ENCODE measurements around the gene CYP19A1.

Gene CYP19A1

DNA sequence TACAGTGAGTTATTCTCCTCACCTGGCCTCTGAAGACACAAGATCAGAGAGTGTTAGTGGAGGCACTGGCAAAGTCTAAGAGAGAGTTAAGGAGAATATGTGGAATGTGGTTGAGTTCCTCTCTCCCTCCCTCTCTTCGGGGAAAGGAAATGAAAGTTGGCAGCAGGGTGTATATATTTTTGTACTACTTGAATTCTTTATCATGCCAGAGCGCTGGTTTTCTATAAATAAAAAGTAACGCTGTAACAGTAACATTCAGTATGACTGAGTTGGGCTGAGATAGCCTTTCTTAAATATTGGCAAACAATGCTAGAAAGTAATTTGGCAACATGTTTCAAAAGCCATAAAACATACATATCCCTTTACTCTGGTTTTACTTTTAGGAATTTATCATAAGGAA, 166.2 kb downstream of the CYP19A1 start:
- DNase-seq = peak; percentile 43

DNA sequence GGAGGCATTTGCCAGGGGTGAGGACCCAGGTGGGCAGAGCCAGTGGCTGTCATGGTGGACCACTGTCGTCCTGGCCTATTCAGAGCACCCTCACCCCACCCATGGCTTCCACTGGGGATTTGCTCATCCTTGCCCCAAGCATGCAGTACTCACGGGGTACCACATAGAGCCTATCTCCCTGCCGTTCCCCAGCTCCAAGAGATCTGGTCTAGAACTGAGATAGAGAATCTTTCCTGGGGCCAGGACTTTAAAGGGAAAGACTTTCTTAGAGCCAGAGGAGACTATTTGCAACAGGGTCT, 166.8 kb downstream of the CYP19A1 start:
- DNase-seq = no peak

DNA sequence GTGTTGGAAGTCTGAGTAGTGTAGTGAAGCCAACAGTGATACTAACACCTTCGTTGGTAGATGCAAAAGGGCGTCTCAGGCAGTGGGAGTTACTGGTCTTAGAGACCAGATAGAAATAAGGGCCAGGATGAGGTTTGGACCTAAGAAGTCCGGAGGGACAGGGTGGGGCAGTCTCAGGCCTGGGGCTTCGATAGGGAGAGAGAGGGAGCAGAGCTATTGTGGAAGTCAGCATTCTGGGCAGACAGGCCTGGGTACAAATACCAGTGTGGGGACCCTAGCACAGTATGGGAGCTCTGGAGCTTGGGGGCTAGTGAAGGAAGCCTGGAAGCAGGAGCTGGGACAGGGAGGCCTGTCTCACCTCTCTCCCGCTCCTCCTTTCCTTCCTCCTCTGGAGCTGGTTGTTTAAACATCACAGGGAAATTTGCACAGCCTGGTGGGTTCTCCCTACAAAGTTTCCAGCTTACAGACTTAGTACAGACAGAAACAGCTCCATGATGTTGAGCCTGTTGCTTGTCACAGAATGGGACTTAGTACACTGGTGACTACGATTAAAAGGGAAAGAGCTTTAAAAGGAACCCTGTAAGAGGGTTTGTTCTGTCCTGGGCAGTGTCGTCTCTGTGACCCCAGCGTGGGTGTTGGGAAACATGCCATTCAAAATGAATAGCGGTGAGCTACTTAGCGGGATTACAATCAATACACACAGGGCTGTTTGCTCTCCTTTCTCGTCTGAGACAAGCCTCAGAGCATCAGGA, 167.3 kb downstream of the CYP19A1 start:
- no peak for DNase-seq

DNA sequence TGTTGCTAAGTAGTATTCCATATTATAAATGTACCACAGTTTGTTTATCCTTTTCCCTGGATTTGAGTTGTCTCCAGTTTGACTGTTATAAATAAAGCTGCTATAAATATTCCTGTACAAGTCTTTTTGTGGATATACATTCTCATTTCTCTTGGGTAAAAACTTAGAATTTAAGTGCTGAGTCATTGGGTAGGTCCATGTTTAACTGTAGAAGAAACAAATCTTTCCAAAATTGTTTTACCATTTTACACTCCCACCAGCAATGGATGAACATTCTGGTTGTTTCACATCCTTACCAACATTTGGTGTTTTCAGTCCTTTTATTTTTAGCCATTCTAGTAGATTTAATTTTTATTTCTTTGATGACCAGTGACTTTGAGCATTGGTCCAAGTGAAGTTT, 169.7 kb downstream of the CYP19A1 start:
- no peak for DNase-seq

DNA sequence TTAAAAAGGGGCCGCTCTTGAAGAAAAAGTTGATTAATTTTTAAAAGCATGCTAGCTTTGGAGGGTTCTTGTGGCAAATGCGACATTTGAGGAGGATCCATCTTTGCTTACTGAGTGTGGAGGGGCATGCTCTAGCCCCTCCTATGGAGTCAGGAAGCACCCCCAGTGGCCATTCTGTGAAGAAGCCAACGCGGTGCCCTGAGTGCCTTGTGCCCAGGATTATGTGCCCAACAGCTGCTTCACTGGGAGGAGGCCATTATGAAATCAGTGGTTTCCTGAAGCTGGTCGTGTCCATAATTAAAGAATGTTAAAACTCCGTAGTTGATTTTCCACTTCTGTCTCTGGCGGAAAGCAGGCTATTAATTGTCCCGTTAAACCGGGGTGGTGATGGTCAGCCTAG, 174.6 kb downstream of the CYP19A1 start:
- DNase-seq = no peak

DNA sequence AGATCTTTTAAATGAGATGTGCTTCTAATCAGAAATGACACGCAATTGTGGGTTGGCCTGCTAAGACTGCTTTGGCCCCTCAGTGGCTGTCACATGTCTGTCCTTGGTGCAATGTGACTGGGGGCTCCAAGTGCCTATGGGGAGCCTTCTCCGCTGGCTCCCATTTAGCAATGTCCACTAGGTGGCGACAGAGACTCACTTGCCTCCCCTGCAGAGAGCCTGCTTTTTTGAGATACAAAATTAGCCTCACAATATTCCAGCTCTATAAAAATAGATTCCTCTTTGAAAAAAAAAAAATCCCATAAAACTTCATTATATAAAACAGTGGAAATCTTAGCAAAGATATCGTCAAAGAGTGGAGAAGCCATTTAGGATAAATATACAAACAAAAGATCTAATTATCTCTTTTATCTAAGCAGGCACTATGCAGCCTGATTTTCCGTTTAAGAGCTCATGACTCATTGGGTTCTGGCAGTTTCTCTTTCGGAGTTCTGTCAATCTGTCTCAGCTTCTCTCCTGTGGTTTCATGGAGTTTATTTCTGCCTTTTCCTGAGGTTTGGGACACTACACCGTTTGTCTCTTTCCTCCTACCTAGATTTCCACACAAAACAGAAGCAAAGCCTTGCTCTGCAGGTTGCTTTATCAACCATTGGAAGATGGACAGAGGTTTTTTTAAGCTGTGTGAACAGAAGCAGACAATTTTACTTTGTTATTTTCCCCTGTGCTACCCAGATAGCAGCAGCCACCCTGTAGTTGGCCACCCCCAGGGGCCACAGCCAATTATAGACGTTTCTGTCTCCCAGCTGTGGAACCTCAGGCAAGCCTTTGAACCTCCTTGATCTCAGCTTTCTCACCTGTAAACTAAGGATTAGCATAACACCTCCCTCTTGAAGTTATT, 175.3 kb downstream of the CYP19A1 start:
- DNase-seq = peak; percentile 79

DNA sequence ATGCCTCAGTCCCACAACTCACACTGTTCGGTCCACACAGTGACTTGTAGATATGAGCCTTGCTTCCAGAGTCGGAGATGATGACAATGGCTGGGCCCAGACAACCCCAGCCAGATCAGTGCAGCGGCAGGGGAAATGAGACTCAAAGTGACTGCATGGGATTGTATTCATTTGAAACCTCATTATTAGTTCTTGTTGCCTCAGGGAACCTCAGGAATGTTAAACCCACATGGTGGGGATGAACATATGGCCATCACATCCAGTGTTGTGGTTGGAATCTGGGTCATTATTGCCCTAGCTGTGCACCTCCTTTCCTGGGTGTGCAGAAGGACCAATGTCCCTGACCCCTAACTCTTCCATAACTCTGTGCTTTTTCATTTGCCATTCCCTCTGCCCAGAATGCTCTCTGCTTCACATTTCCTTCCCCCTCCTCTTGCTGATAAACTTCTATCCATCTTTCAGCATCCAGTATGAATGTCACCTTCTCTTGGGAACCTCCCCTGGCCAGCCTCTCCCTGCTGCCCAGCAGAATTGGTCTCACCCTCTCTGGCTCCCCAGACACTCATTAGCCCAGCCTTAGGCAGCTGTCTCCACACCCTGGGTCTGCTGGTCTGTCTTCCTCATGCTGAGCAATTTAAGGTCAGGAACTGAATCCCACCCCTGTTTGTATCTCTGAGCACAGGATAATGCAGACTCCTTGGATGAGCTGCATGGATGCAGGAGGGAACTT, 176.7 kb downstream of the CYP19A1 start:
- no peak for DNase-seq

DNA sequence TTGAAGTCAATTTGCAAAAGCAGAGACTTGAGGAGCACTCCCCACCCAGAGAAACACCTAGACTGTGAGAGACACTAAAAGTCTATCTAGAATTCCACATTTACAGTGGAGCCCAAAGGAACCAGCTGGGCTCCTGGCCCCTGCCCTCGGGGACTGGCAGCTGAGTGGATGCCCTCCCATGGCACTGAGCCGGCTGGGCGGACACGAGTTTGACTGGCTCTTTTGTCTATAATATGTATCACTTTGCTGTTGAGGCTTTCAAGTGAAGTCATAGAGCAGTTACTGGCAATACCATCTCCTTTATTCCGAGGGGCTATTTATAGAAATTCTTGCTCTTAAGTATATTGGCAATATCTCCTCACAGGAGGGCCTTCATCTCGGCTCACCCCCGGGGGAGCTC, 177.9 kb downstream of the CYP19A1 start:
- DNase-seq = no peak

Data from femur (tissue), 1 donor.